GM12892 (cell line): Measurements from ENCODE around the gene MAPKAPK2.

Experiments
- DNase-seq: peaks from one replicate; pipeline ENCODE4 v3.0.0; 2011; ENCODE audit not compliant: insufficient read length
- FAIRE-seq: peaks from 2 replicates; lab custom pipeline; 2011; peaks lifted over from hg19 to GRCh38; lab: Jason Lieb, UNC
- POLR2A ChIP-seq: IDR thresholded peaks from 2 replicates; pipeline ENCODE4 v1.6.1; 2011; ENCODE audit warnings: low read depth, low read length, control low read depth
- POLR2AphosphoS5 ChIP-seq: IDR thresholded peaks from 2 replicates; pipeline ENCODE4 v1.6.1; 2011; ENCODE audit warnings: low read depth, low read length, control low read depth
- TAF1 ChIP-seq: IDR thresholded peaks from 2 replicates; pipeline ENCODE4 v1.6.1; 2011; ENCODE audit warnings: low read depth, mild to moderate bottlenecking, control low read depth, low read length, borderline replicate concordance

The MAPKAPK2 gene

DNA sequence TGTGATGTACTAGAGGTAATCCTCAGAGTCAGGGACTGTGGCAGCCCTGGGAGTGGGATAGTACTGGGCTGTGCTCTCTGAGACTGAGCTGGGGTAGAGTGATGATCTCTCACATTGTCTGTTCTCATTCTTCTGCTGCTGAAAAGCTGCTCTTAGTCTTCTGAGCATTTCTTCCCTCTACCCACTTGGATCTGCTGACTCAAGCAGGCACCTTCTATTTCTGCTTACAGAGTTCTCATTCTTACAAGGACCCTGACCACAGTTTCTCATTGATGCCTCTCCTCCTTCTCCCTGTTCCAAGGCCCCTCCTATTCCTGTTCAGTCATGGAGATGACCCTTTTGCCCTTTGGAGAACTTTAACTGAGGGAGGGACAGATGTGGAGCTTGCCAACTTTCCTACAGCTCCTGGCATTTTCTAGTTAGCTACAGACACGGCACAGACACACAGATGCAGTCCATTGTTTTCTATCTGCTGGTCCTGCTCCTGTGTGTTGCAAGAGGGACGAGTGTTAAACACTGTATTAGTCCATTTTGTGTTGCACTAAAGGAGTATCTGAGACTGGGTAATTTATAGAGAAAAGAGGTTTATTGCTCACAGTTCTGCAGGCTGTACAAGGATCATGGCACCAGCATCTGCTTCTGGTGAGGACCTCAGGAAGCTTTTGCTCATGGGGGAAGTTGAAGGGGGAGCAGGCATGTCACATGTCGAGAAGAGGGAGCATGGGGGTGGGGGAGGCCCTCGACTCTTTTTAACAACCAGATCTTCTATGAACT, 12.3 kb downstream of the MAPKAPK2 start:
- DNase-seq (no peak), FAIRE-seq (no peak)
- TF ChIP-seq TAF1 (no peak), POLR2A (no peak), POLR2AphosphoS5 (no peak)

DNA sequence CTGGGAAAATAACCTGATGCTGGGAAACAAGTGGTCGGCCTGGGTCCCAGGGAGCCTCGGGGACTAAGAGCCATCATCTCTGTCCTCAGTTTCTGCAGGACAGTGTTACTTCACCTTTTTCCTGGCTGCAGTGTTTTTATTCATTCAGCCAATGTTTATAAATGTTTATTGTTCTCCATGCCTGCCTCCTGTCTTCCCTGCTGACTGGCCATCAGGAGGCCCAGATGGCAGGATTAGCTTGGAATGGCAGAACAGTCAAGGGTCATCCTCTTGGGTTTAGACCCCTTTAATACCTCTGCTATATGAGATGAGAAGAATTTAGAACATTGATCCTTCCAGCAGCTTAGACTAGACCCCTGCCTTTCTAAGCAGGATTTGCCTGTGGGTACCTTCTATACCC, 13.3 kb downstream of the MAPKAPK2 start:
- FAIRE-seq (no peak), DNase-seq (no peak)
- TF ChIP-seq POLR2A, result no peak
- no peak for TF ChIP-seq TAF1
- no peak for TF ChIP-seq POLR2AphosphoS5

DNA sequence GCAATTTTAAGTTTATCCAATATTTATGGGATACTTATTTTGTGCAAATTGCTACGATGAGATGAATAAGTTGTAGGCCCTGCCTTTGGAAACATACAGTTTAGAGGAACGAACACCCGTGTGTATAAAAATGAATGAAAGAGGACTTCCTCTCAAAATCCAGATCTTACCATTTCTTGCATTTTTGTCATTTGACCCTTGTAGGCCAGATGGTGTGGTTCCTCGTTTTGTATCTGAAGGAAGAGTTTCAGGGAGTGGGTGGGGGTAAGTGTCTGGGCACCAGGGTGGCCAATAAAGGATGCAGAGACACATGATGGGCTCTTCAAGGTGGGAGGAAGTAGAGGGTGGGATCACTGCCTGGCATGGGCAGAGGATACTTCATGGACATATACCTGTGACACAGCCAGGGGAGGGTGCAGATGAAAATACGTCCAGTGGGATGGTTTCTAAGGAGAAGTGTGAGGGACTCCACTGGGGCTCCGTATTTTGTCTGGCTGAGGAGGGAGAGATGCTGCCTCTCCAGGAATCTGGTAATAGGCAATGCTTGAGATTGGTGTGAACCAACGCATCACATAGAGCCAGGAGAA, 14.4 kb downstream of the MAPKAPK2 start:
- no peak for DNase-seq
- TF ChIP-seq TAF1 (no peak), POLR2AphosphoS5 (no peak), POLR2A (no peak)
- FAIRE-seq, result no peak

DNA sequence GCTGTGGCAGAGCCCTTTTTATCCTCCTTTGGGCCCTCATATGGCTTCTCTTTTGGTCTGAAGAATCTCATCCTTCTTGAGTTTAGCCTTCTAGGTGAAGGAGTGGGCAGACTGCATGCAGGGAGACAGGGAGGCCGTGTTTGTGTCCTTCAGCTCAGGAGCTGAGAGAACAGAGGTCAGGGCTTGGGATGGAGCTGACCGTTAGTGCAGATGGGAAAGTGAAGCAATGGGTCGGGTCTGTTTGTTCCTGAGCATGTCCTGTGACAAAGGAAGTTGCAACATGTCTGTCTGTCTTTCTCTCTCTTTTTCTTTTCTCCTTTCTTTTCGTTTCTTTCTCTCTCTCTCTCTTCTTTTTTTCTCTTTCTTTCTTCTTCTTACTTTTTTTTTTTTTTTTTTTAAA, 14.9 kb downstream of the MAPKAPK2 start:
- FAIRE-seq (no peak), DNase-seq (no peak)
- TF ChIP-seq TAF1 (no peak), POLR2AphosphoS5 (no peak), POLR2A (no peak)

DNA sequence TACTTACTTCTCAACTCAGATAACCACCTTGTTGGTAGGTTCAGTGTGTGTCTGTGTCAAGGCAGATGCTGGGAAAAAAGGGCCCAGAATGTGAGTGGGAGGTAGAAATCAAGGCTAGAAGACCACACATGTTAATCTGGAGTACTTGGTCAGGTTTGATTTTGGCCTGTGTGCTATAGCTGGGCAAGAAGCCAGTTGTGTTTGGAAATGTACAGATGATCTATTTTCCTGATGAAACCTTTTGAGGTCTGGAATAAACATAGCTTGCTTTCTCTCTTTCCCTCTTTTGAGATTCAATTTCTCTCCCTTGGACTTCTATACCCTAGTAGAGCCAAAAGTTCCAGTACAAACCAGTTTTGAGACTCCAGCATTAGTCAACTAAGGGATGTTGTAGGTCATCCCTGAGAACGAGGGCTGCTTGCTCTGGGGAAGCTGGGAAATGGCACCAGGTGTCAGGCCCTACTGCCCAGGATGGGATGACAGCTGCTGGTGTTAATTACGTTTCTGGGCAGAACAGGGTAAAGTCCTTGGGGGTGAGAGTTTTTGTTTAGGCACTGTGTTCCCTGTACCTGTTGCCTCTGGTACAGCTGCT, 15.8 kb downstream of the MAPKAPK2 start:
- no peak for DNase-seq
- FAIRE-seq, result no peak

DNA sequence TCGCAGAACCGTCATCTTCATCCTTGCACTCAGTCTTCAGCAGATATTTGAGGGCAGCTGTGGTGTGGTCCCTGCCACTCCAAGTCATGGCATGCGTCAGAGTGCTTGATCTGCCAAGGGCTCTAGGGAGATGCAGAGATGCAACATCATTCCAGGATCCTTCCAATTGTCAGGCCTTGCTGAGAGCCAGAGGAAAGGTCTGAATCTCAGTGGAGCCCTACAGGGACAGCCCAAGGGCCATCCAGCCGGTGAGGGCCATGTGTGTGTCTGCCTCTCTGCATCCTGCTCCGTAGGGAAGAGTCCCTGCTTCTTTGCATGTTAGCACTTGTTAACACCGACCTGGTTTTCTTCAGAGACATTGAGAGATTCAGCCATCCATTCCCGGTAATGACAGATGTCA, 17.6 kb downstream of the MAPKAPK2 start:
- DNase-seq (no peak), FAIRE-seq (no peak)
- TF ChIP-seq TAF1 (no peak), POLR2AphosphoS5 (no peak), POLR2A (no peak)

More for the DNA sequence above, 15.8 kb downstream of the MAPKAPK2 start:
- no peak for TF ChIP-seq POLR2AphosphoS5
- no peak for TF ChIP-seq TAF1
- no peak for TF ChIP-seq POLR2A

DNA sequence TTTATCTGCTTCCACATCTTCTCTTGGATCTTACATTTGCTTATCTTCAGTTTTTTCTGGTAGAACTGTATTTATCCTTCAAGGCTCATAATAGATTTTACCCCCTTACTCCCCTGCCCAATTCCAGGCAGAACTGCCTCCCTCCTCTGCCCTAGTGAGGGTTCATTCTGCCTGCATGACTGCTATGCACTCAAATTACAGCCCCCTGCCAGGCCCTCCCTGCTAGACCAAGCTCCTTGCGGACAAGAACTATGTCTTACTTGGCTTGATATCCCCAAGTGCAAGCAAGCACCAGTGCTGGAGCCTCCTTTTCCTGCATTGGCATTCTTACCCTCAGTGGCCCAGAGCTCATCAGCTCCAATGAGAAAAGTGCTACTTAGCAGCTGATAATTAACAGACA, 18.1 kb downstream of the MAPKAPK2 start:
- DNase-seq (no peak), FAIRE-seq (no peak)
- TF ChIP-seq POLR2AphosphoS5, result no peak

DNA sequence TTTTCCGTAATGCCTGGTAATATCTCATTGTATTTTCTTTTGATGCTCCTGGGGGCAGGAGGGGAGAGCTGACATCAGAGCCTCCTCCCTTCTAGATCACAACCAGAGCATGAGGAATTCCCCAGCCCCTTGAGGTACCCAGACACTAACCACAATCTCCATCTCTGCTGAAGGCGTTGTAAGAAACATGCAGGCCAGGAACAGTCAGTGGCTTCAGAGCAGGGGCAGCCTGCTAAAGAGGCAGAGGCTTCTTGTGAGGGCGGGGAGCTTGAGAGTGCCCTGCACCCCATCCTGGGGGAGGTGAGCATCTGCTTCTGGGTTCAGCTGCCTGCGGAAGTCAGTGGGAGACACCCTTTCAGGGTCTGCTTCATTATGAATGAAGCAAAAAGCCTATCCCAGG, 19.0 kb downstream of the MAPKAPK2 start:
- TF ChIP-seq TAF1, result no peak
- TF ChIP-seq POLR2AphosphoS5, result no peak
- 0 out of 2 replicates have a peak, but pooled peaks have one; percentile 23 for TF ChIP-seq POLR2A
- FAIRE-seq (peak; percentile 83), DNase-seq (no peak)

DNA sequence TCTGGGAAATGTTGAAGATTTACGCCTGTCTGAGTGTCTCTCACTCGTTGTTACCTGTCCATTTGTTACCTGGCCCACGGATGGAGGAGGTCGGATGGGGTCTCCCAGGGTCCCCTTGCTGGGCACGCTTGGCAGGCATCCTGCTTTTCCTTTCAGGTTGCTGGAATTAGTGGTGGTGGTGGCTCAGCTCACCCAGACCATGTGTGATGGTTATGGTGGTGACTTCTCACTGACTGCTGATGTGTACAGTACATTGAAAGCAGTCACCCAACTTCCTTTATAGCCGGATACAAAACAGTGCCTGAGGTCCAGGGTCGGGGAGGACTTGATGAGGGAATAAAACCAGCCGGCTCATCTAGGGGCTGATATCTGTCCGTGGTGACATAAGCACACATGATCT, 19.5 kb downstream of the MAPKAPK2 start:
- DNase-seq, result no peak
- no peak for FAIRE-seq
- no peak for TF ChIP-seq POLR2AphosphoS5
- TF ChIP-seq TAF1, result no peak
- 0 out of 2 replicates have a peak, but pooled peaks have one; percentile 11 for TF ChIP-seq POLR2A

DNA sequence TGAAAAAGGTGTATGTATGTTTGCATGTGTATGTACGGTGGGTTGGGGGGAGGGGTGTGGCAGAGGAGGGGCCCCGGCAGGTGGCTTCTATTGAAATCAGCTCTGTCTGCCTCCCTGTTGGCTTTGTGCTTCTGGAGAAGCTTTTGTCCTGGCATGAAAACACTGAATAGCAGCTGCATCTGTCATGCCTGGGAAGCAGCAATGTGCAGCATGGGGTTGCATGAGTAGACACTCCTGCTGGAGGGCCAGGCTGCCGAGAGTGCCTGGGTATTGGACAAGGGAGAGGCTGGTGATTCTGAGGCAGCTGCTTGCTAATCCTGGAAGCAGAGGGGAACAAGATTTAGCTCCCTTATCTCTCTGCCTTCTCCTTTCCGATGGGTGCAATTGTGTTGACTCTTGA, 20.5 kb downstream of the MAPKAPK2 start:
- DNase-seq (no peak), FAIRE-seq (no peak)
- TF ChIP-seq POLR2AphosphoS5, result no peak
- TF ChIP-seq TAF1, result no peak
- TF ChIP-seq POLR2A, result no peak

DNA sequence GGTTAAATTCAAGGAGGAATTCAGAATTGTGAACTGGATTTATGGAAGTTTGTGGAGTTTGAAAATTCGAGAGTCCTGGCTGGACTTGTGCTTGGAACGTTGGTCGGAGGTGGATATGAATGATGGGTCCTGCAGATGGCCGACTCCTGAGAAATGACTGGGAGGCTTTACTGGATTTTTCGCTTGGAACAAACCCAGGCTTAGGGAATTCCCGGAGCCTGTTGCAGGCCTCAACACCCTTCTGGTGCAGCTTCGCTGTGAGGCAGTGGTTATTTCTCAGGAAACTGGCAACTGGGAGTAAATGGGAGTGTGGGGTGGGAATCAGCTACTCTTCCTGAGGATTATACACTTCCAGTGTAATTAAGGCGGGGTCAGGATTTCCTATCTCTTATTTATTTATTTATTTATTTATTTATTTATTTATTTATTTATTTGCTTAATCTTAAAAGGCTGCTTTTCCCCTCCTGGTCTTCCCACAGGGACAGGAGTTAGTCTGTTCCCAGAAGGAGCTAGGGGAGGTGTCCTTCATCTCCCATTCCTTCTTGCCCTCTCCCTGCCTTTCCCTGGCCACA, 21.1 kb downstream of the MAPKAPK2 start:
- FAIRE-seq (no peak), DNase-seq (no peak)
- TF ChIP-seq TAF1 (no peak), POLR2A (no peak), POLR2AphosphoS5 (no peak)
